Trophoblast cell (in vitro differentiated cells and primary cell): Measurements from ENCODE around the gene SCNN1G.

Experiments
- DNase-seq, 2 donors: peaks; one replicate each; pipeline ENCODE4 v3.0.0-alpha.2; 2016
- H2AFZ ChIP-seq: 2 replicates; pipeline ENCODE4 v1.6.1; 2013; ENCODE audit warnings: low read length, moderate library complexity, mild to moderate bottlenecking; ENCODE audit not compliant: insufficient read depth, poor library complexity
- H2AK5ac ChIP-seq: 2 replicates; pipeline ENCODE4 v1.6.1; 2013; ENCODE audit warnings: mild to moderate bottlenecking, low read length
- H2BK120ac ChIP-seq: 2 replicates; pipeline ENCODE4 v1.6.1; 2013; ENCODE audit warnings: low read length, mild to moderate bottlenecking, moderate library complexity; ENCODE audit not compliant: insufficient read depth, poor library complexity
- H2BK12ac ChIP-seq: 2 replicates; pipeline ENCODE4 v1.6.1; 2013; ENCODE audit warnings: mild to moderate bottlenecking, low read length, moderate library complexity
- H2BK5ac ChIP-seq: 2 replicates; pipeline ENCODE4 v1.6.1; 2013; ENCODE audit warnings: low read length, low read depth, moderate library complexity, mild to moderate bottlenecking; ENCODE audit not compliant: poor library complexity
- H3K14ac ChIP-seq: 2 replicates; pipeline ENCODE4 v1.6.1; 2013; ENCODE audit warnings: mild to moderate bottlenecking, low read length
- H3K18ac ChIP-seq: 2 replicates; pipeline ENCODE4 v1.6.1; 2013; ENCODE audit warnings: mild to moderate bottlenecking, low read length
- H3K23ac ChIP-seq: 2 replicates; pipeline ENCODE4 v1.6.1; 2013; ENCODE audit warnings: low read length
- H3K27ac ChIP-seq: 2 replicates; pipeline ENCODE4 v1.5.1; 2013; ENCODE audit warnings: low read depth, mild to moderate bottlenecking, inconsistent platforms, low read length, moderate library complexity
- H3K27me3 ChIP-seq: 2 replicates; pipeline ENCODE4 v1.6.1; 2013; ENCODE audit warnings: inconsistent platforms, mild to moderate bottlenecking, low read length, moderate library complexity; ENCODE audit not compliant: insufficient read depth
- H3K36me3 ChIP-seq, 2 experiments: 1 replicate in 1 of 2; 2 replicates in 1 of 2; pipeline ENCODE4 v1.6.1; 2013; ENCODE audit warnings: low read length in 2 of 2, mild to moderate bottlenecking in 2 of 2, moderate library complexity in 1 of 2; ENCODE audit not compliant: insufficient read depth in 2 of 2, control insufficient read depth in 1 of 2
- H3K4ac ChIP-seq: 2 replicates; pipeline ENCODE4 v1.6.1; 2013; ENCODE audit warnings: low read depth, mild to moderate bottlenecking, low read length, moderate library complexity
- H3K4me1 ChIP-seq, 2 experiments: 1 replicate in 1 of 2; 2 replicates in 1 of 2; pipeline ENCODE4 v1.6.1; 2013; ENCODE audit warnings: low read length in 2 of 2, mild to moderate bottlenecking in 2 of 2, moderate library complexity in 1 of 2; ENCODE audit not compliant: insufficient read depth in 2 of 2, control insufficient read depth in 1 of 2
- H3K4me2 ChIP-seq: 2 replicates; pipeline ENCODE4 v1.6.1; 2013; ENCODE audit warnings: inconsistent platforms, mild to moderate bottlenecking, low read length, moderate library complexity
- H3K4me3 ChIP-seq: 2 replicates; pipeline ENCODE4 v1.5.1; 2013; ENCODE audit warnings: mild to moderate bottlenecking, low read depth, low read length, inconsistent platforms
- H3K79me1 ChIP-seq: one replicate; pipeline ENCODE4 v1.6.1; 2013; ENCODE audit warnings: low read length
- H3K79me2 ChIP-seq: 2 replicates; pipeline ENCODE4 v1.6.1; 2013; ENCODE audit warnings: low read length, mild to moderate bottlenecking; ENCODE audit not compliant: control insufficient read depth, insufficient read depth, poor library complexity
- H3K9ac ChIP-seq: 2 replicates; pipeline ENCODE4 v1.6.1; 2013; ENCODE audit warnings: mild to moderate bottlenecking, low read length
- H3K9me3 ChIP-seq: 2 replicates; pipeline ENCODE4 v1.6.1; 2013; ENCODE audit warnings: low read depth, mild to moderate bottlenecking, control low read depth, inconsistent platforms, low read length; ENCODE audit not compliant: insufficient read depth
- H4K12ac ChIP-seq: 2 replicates; pipeline ENCODE4 v1.6.1; 2013; ENCODE audit warnings: low read depth, mild to moderate bottlenecking, low read length, moderate library complexity
- H4K8ac ChIP-seq: 2 replicates; pipeline ENCODE4 v1.6.1; 2013; ENCODE audit warnings: low read depth, mild to moderate bottlenecking, low read length, moderate library complexity
- H4K91ac ChIP-seq: one replicate; pipeline ENCODE4 v1.6.1; 2013; ENCODE audit warnings: low read depth, mild to moderate bottlenecking, low read length, moderate library complexity
- WGBS: extraction: QIAGEN DNeasy Blood & Tissue Kit; methylation state at CpG from one replicate; pipeline ENCODE4 v1.1.7; 2013; ENCODE audit warnings: missing lambda C conversion rate; ENCODE audit not compliant: insufficient read length, insufficient coverage; ENCODE audit errors: extremely low coverage; 5-methylcytosine and 5-hydroxymethylcytosine counted together

Gene SCNN1G

GRCh38 chr16:23225109-23225508 lies 42.6 kb downstream of the SCNN1G start:
- Histone ChIP-seq H2BK12ac (no peak overlapping the region), H3K4ac (no peak overlapping the region), H4K91ac (no peak overlapping the region), H3K4me3 (no peak overlapping the region), H2AK5ac (no peak overlapping the region), H3K27me3 (no peaks in the 10 kb centered on the region), H3K27ac (no peak overlapping the region), H2BK120ac (no peak overlapping the region), H3K18ac (no peak overlapping the region), H3K9me3 (peaks cover 2% of the 10 kb centered on the region), H3K4me2 (no peak overlapping the region), H3K9ac (no peak overlapping the region), H3K36me3 (no peaks in the 10 kb centered on the region), H3K14ac (no peak overlapping the region), H4K12ac (no peak overlapping the region), H2BK5ac (no peak overlapping the region), H3K23ac (no peak overlapping the region), H3K79me2 (no peaks in the 10 kb centered on the region), H3K79me1 (no peaks in the 10 kb centered on the region), H2AFZ (no peak overlapping the region), H3K4me1 (no peaks in the 10 kb centered on the region), H4K8ac (no peak overlapping the region)
- WGBS, result over 99% methylated on average over 3 of the region's 4 CpGs
- no peak for DNase-seq

DNA sequence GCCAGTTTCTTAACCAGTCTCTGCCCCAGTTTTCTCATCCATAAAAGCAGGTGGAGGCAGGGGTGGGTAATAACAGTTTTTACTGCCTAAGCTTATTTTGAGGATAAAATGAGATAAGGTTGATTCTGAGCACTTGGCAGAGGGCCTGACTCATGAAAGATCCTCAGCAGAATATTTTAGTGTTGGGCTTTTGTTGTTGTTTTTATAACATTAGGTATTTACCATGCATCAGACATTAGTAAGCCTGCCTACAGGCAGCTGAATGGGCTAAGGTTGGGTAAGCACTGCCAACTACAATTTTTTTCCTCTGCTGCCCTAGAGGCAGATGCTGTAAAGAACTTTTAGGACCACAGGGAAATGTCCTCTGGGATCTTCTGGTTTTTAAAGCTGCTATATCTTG lies 43.1 kb downstream of the SCNN1G start:
- no peak overlapping the region for H3K23ac ChIP-seq
- no peak overlapping the region for H2BK12ac ChIP-seq
- no peak overlapping the region for H3K18ac ChIP-seq
- H3K9me3 ChIP-seq, result peaks cover 2% of the 10 kb centered on the region
- H3K4me2 ChIP-seq, result no peak overlapping the region
- H3K4me3 ChIP-seq, result no peak overlapping the region
- H2AK5ac ChIP-seq, result no peak overlapping the region
- H3K27ac ChIP-seq, result no peak overlapping the region
- H3K79me1 ChIP-seq, result no peaks in the 10 kb centered on the region
- H3K14ac ChIP-seq, result no peak overlapping the region
- H4K12ac ChIP-seq, result no peak overlapping the region
- no peaks in the 10 kb centered on the region for H3K36me3 ChIP-seq
- H3K4me1 ChIP-seq, result no peaks in the 10 kb centered on the region
- H3K79me2 ChIP-seq, result no peaks in the 10 kb centered on the region
- H4K91ac ChIP-seq, result no peak overlapping the region
- H2AFZ ChIP-seq, result no peak overlapping the region
- no peak overlapping the region for H3K9ac ChIP-seq
- H4K8ac ChIP-seq, result no peak overlapping the region
- no peak for DNase-seq
- no peak overlapping the region for H3K4ac ChIP-seq
- no peak overlapping the region for H2BK120ac ChIP-seq
- no peak overlapping the region for H2BK5ac ChIP-seq
- H3K27me3 ChIP-seq, result no peaks in the 10 kb centered on the region

GRCh38 chr16:23227529-23227928 lies 45.0 kb downstream of the SCNN1G start:
- Histone ChIP-seq H3K79me1 (no peaks in the 10 kb centered on the region), H3K4me2 (no peak overlapping the region), H2BK12ac (no peak overlapping the region), H3K27ac (no peak overlapping the region), H2AFZ (no peak overlapping the region), H2BK120ac (no peak overlapping the region), H3K23ac (no peak overlapping the region), H4K91ac (no peak overlapping the region), H3K4me1 (no peaks in the 10 kb centered on the region), H3K4ac (no peak overlapping the region), H3K4me3 (no peak overlapping the region), H3K27me3 (no peaks in the 10 kb centered on the region), H3K36me3 (no peaks in the 10 kb centered on the region), H4K8ac (no peak overlapping the region), H2BK5ac (no peak overlapping the region), H4K12ac (no peak overlapping the region), H2AK5ac (no peak overlapping the region), H3K9me3 (peaks cover 2% of the 10 kb centered on the region), H3K79me2 (no peaks in the 10 kb centered on the region), H3K14ac (no peak overlapping the region), H3K9ac (no peak overlapping the region), H3K18ac (no peak overlapping the region)
- no CpG with 5 or more reads among the region's 4 CpGs for WGBS
- no peak for DNase-seq

GRCh38 chr16:23229714-23230113 lies 47.2 kb downstream of the SCNN1G start:
- H3K36me3 ChIP-seq, result no peaks in the 10 kb centered on the region
- H3K9me3 ChIP-seq, result peaks cover 2% of the 10 kb centered on the region

More at GRCh38 chr16:23229714-23230113, 47.2 kb downstream of the SCNN1G start:
- Histone ChIP-seq H2AK5ac (no peak overlapping the region), H3K27ac (no peak overlapping the region), H3K23ac (no peak overlapping the region), H3K27me3 (no peaks in the 10 kb centered on the region), H3K4me1 (no peaks in the 10 kb centered on the region), H3K14ac (no peak overlapping the region), H2BK120ac (no peak overlapping the region), H4K12ac (no peak overlapping the region), H4K91ac (no peak overlapping the region), H3K18ac (no peak overlapping the region), H3K79me1 (no peaks in the 10 kb centered on the region), H3K79me2 (no peaks in the 10 kb centered on the region), H4K8ac (no peak overlapping the region), H3K4ac (no peak overlapping the region), H2BK5ac (no peak overlapping the region), H2AFZ (no peak overlapping the region), H3K9ac (no peak overlapping the region), H3K4me3 (no peak overlapping the region), H3K4me2 (no peak overlapping the region), H2BK12ac (no peak overlapping the region)
- no CpG with 5 or more reads among the region's 4 CpGs for WGBS
- no peak for DNase-seq
